Urinary bladder (tissue), 4 donors: ENCODE results near the gene MAB21L1. TPM values are rescaled to one million over a fixed set of nuclear protein-coding genes. Genes with fewer than 3 reads are reported as not detected.

Experiments used
- DNase-seq: peaks from one replicate; pipeline ENCODE4 v3.0.0-alpha.2; 2015; ENCODE audit errors: extremely low spot score
- H3K27ac ChIP-seq: one replicate; pipeline ENCODE4 v1.5.1; 2013; ENCODE audit warnings: low read depth, mild to moderate bottlenecking, moderate library complexity
- H3K36me3 ChIP-seq: one replicate; pipeline ENCODE4 v1.6.1; 2013; ENCODE audit warnings: mild to moderate bottlenecking, moderate library complexity; ENCODE audit not compliant: insufficient read depth
- H3K4me1 ChIP-seq: one replicate; pipeline ENCODE4 v1.6.1; 2013; ENCODE audit warnings: mild to moderate bottlenecking, moderate library complexity; ENCODE audit not compliant: insufficient read depth
- H3K4me3 ChIP-seq: one replicate; pipeline ENCODE4 v1.5.1; 2013; ENCODE audit warnings: low read depth, low read length
- WGBS: extraction: QIAGEN DNeasy Blood & Tissue Kit; methylation state at CpG from one replicate; pipeline ENCODE4 v1.1.7; 2013; 5-methylcytosine and 5-hydroxymethylcytosine counted together
- polyA plus RNA-seq: library from polyadenylated mRNA; stranded (reverse); fragments of 200-250 nt; gene quantifications from one replicate; pipeline ENCODE4 v1.2.3, GENCODE V29; 2013
- total RNA-seq: library from RNA; depleted of rRNA; stranded (reverse); fragments of >200 nt; gene quantifications from one replicate; pipeline ENCODE4 v1.2.3, GENCODE V29; 2014
- donor health status: healthy with polysubstance abuse.
- donor health status: healthy.

MAB21L1 gene
- total and polyA plus RNA-seq, 2 donors: 1.3 to 3.2 TPM

GRCh38 chr13:35496761-35497386, 20.4 kb upstream of the MAB21L1 start:
- WGBS: 95% methylated on average over 2 of the region's 2 CpGs
- Histone ChIP-seq H3K4me1 (no peaks in the 10 kb centered on the region), H3K27ac (no peak overlapping the region), H3K4me3 (no peak overlapping the region), H3K36me3 (no peaks in the 10 kb centered on the region)
- no peak for DNase-seq

GRCh38 chr13:35496006-35496405, 19.5 kb upstream of the MAB21L1 start:
- H3K4me3 ChIP-seq: no peak overlapping the region
- 86% methylated on average over 1 of the region's 1 CpG for WGBS

DNA sequence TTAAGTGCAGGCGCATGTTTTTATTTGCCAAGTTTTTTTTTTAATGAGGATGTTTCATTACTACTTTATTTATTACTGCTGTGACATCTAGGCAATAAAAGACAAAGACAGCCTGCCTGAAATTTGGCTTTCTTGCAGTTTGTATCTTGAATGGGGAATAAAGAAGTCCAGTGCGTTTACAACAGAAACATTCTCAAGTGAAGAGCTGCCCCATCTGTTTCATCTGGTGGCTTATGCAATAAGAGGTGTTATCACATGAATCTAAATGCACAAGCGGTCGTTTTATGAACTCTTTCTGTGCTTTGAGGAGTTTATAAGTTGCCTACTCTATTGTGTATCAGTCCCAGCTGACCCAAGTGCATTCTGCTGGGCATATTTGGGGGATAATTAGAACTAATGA, 12.6 kb upstream of the MAB21L1 start:
- Histone ChIP-seq H3K27ac (no peak overlapping the region), H3K36me3 (no peaks in the 10 kb centered on the region), H3K4me1 (no peaks in the 10 kb centered on the region), H3K4me3 (no peak overlapping the region)
- no peak for DNase-seq
- WGBS: 36% methylated on average over 4 of the region's 4 CpGs

More at GRCh38 chr13:35496006-35496405, 19.5 kb upstream of the MAB21L1 start:
- Histone ChIP-seq H3K4me1 (no peaks in the 10 kb centered on the region), H3K36me3 (no peaks in the 10 kb centered on the region), H3K27ac (no peak overlapping the region)
- DNase-seq: no peak

DNA sequence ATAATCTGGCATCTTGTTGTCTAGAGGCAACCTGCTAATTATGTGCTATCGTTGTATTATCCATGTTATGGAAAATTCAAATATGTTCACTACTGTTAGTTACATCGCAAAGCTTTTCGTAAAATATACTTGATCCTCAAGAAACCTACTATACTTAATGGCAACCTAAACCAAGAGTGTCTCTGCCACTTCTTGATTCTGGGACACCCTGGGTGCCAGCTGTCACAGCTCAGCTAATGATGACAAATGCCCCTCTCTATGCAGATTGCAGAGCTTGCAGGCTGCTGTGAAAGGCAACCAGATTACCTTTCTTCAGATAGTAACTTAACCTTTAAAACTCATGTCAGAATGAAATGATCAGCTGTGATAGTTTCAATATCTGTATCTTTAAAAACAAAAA, 8.9 kb upstream of the MAB21L1 start:
- WGBS: 94% methylated on average over 3 of the region's 3 CpGs
- DNase-seq: no peak
- Histone ChIP-seq H3K27ac (no peak overlapping the region), H3K4me1 (no peaks in the 10 kb centered on the region), H3K4me3 (no peak overlapping the region), H3K36me3 (no peaks in the 10 kb centered on the region)

DNA sequence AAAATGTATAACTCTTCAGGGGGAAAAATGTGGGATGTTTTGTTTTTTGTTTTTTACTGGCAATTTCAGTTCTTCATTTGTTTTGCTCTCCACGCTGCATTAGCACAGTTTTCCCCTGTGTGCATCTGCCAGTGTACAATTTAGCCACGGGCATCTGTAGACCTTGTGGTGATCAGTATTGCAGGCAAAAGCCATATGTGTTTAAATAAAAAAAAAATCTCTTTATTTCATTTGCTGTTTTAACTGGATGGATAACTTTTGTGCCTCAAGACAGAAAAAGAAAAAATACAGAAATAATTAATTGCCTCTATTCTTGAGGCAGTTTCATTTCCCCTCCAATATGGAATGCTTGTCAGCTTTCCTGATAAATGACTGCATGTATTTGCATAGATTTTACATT, 7.9 kb upstream of the MAB21L1 start:
- Histone ChIP-seq H3K4me1 (no peaks in the 10 kb centered on the region), H3K4me3 (no peak overlapping the region), H3K27ac (no peak overlapping the region), H3K36me3 (no peaks in the 10 kb centered on the region)
- WGBS: 85% methylated on average over 2 of the region's 2 CpGs
- DNase-seq: no peak

DNA sequence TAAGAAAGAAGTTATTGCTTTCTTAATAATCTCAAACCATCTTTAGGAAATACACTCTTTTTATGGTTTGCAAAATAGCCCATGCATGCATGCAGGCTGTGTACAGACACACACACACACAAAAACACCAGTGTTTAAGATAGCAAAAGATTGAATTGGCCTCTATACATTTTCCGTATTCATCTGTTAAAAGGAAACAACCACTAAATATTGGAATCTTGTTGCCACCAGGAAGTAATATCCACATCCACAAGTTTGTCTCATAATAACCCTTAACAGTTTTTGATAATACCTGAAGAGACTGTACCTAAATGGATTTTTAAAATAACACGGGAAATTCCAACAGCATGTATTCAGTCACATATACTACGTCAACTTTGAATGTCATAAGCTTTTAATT, 7.3 kb upstream of the MAB21L1 start:
- no peaks in the 10 kb centered on the region for H3K36me3 ChIP-seq
- H3K27ac ChIP-seq: no peak overlapping the region
- no peaks in the 10 kb centered on the region for H3K4me1 ChIP-seq
- H3K4me3 ChIP-seq: no peak overlapping the region
- no peak for DNase-seq
- WGBS: 94% methylated on average over 3 of the region's 3 CpGs

DNA sequence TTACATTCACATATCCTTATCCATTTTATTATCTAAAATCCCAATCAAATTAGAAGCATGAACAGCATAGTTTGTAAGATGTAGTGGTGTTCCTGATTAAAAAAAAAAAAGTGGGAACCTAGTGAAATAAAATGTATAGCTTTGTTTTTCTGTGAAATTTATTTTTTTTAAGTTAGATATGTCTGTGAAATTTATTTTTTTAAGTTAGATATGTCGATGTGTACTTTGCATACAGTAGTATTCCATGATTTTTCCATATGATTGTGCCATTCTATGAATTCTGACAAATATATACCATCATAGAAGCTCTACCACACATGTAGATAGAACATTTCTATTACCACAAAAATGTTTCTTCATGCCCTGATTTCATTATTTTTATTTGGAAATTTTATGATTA, 6.0 kb upstream of the MAB21L1 start:
- no peak for DNase-seq
- Histone ChIP-seq H3K4me3 (no peak overlapping the region), H3K4me1 (no peaks in the 10 kb centered on the region), H3K36me3 (no peaks in the 10 kb centered on the region), H3K27ac (no peak overlapping the region)
- WGBS: 95% methylated on average over 1 of the region's 1 CpG

DNA sequence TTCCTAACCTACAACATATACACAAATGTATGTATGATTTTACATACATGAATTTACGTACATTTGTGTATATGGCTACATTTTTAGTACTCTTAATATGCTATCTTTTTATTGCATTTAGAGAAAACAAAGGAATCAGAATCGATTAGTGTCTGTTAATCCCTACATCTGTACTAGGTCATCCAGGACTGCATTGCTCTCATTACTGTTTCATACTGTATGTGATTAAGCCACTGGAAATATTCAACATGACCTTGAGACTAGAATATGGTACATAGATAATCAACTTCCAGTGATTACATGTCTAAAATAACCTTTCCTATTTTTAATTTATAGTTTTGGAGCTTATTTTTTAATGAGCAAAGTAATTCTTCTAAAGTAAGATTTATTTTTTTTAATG, 5.3 kb upstream of the MAB21L1 start:
- 88% methylated on average over 2 of the region's 2 CpGs for WGBS
- Histone ChIP-seq H3K36me3 (no peaks in the 10 kb centered on the region), H3K4me1 (no peaks in the 10 kb centered on the region), H3K4me3 (no peak overlapping the region), H3K27ac (no peak overlapping the region)
- no peak for DNase-seq

DNA sequence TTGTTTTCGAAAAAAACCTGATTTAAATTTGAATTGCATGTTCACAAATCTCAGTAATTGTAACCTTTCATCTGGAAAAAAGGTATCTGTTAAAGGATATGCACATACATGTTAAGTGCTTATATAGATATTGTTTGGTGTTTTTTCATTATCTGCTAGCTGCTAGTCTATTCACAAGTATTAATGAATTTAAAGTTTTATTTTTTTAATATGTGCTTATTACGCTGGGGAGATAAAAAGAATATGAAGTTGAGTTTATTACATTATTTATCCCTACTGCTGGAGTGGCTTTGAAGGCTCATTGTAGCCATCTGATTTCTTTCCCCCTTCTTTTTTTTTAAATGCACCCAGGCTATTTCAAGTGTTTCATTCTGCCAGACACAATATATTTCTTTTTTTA, 3.9 kb upstream of the MAB21L1 start:
- Histone ChIP-seq H3K4me3 (no peak overlapping the region), H3K4me1 (no peaks in the 10 kb centered on the region), H3K27ac (no peak overlapping the region), H3K36me3 (no peaks in the 10 kb centered on the region)
- 90% methylated on average over 2 of the region's 2 CpGs for WGBS
- no peak for DNase-seq

DNA sequence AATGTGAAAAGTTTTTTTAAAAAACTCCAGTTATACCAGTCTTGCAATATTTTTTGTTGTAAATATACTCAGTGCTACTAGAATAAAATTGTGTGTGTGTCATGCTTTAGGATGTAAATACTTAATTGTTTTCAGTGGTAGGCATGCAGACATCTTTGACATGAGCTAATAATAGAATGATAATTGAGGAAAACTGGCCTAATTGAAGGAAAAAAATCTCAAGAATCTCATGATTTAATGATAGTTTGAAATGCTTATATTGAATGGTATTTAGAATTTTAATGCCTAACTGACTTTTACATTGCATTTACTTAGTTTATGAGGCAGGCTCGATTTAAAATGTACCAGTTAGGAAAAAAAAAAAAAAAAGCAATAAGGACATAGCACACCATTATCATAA, 3.2 kb upstream of the MAB21L1 start:
- no peak overlapping the region for H3K4me3 ChIP-seq
- no peak overlapping the region for H3K27ac ChIP-seq
- H3K36me3 ChIP-seq: no peaks in the 10 kb centered on the region
- 82% methylated on average over 1 of the region's 1 CpG for WGBS
- H3K4me1 ChIP-seq: no peaks in the 10 kb centered on the region
- no peak for DNase-seq

GRCh38 chr13:35479038-35479492, 2.6 kb upstream of the MAB21L1 start:
- no peak for DNase-seq
- Histone ChIP-seq H3K27ac (no peak overlapping the region), H3K4me3 (no peak overlapping the region), H3K4me1 (no peaks in the 10 kb centered on the region), H3K36me3 (no peaks in the 10 kb centered on the region)
- 83% methylated on average over 14 of the region's 14 CpGs for WGBS

GRCh38 chr13:35478271-35479037, 2.0 kb upstream of the MAB21L1 start:
- Histone ChIP-seq H3K27ac (no peak overlapping the region), H3K36me3 (no peaks in the 10 kb centered on the region), H3K4me3 (no peak overlapping the region), H3K4me1 (no peaks in the 10 kb centered on the region)
- WGBS: 60% methylated on average over 51 of the region's 51 CpGs
- DNase-seq: no peak

GRCh38 chr13:35477386-35477946, 977 bp upstream of the MAB21L1 start:
- no peak overlapping the region for H3K27ac ChIP-seq
- no peak overlapping the region for H3K4me3 ChIP-seq
- 81% methylated on average over 5 of the region's 5 CpGs for WGBS

More at GRCh38 chr13:35477386-35477946, 977 bp upstream of the MAB21L1 start:
- Histone ChIP-seq H3K4me1 (no peaks in the 10 kb centered on the region), H3K36me3 (no peaks in the 10 kb centered on the region)
- no peak for DNase-seq
